PC-3 (cell line): Measurements from ENCODE around the gene ANKRD10. TPM values are rescaled to one million over a fixed set of nuclear protein-coding genes. Genes with fewer than 3 reads are reported as not detected.
"Not testable (repeated sequence)": the region's sequence is repeated elsewhere in the genome, so short reads cannot be mapped to it uniquely, and the experiment has no call there.

Experiments used
- ATAC-seq: fragments of 200-7000 bp; cut with Tn5 transposase; 2 replicates; pipeline ENCODE4 v1.9.1; 2020; ENCODE audit warnings: mild to moderate bottlenecking, moderate library complexity
- BruUV-seq: library from RNA; stranded (reverse); fragments of 400-500 nt; replicated peaks from 2 replicates; lab custom pipeline; 2021; lab: Mats Ljungman, UMichigan
- CTCF ChIA-PET: fragments of 300-600 bp; sonication (Branson Sonifier 250); formaldehyde crosslinking; loops from one replicate; lab custom pipeline; 2022; ENCODE audit warnings: antibody characterized with exemption; lab: Charles Lee
- POLR2A ChIA-PET: fragments of 300-600 bp; sonication (Branson Sonifier 250); formaldehyde crosslinking; loops from one replicate; lab custom pipeline; 2022; ENCODE audit warnings: antibody characterized with exemption; ENCODE audit not compliant: unreplicated experiment; lab: Charles Lee
- DNase-seq: peaks from one replicate; pipeline ENCODE4 v3.0.0-alpha.2; 2015
- H2AFZ ChIP-seq: fragments of 300-600 bp; sonication (generic); 2 replicates; pipeline ENCODE4 v1.6.0; 2016; ENCODE audit warnings: antibody characterized with exemption, low read length
- H3F3A ChIP-seq: fragments of 300-600 bp; sonication (generic); one replicate; pipeline ENCODE4 v1.6.0; 2017; ENCODE audit warnings: antibody characterized with exemption, low read length, control low read depth, mild to moderate bottlenecking; ENCODE audit not compliant: unreplicated experiment
- H3K27ac ChIP-seq: fragments of 300-600 bp; sonication (generic); 2 replicates; pipeline ENCODE4 v1.5.1; 2016; ENCODE audit warnings: mild to moderate bottlenecking, low read length
- H3K27me3 ChIP-seq: fragments of 300-600 bp; sonication (generic); 2 replicates; pipeline ENCODE4 v1.6.1; 2016; ENCODE audit warnings: low read length, mixed read lengths
- H3K36me3 ChIP-seq: fragments of 300-600 bp; sonication (generic); 2 replicates; pipeline ENCODE4 v1.6.1; 2016; ENCODE audit warnings: low read depth, mixed run types, low read length, mixed read lengths
- H3K4me1 ChIP-seq: fragments of 300-600 bp; sonication (generic); 2 replicates; pipeline ENCODE4 v1.5.1; 2016; ENCODE audit warnings: low read length; ENCODE audit not compliant: insufficient read depth
- H3K4me2 ChIP-seq: fragments of 300-600 bp; sonication (generic); 2 replicates; pipeline ENCODE4 v1.6.0; 2016; ENCODE audit warnings: low read length
- H3K4me3 ChIP-seq: fragments of 300-600 bp; sonication (generic); 2 replicates; pipeline ENCODE4 v1.5.1; 2016; ENCODE audit warnings: mild to moderate bottlenecking, low read length, mixed read lengths
- H3K79me2 ChIP-seq: fragments of 300-600 bp; sonication (generic); 2 replicates; pipeline ENCODE4 v1.6.1; 2017; ENCODE audit warnings: low read length, mixed read lengths
- H3K9ac ChIP-seq: fragments of 300-600 bp; sonication (generic); 2 replicates; pipeline ENCODE4 v1.6.0; 2016; ENCODE audit warnings: mild to moderate bottlenecking, low read length
- H3K9me2 ChIP-seq: fragments of 300-600 bp; sonication (generic); replicated peaks from 2 replicates; pipeline ENCODE4 v1.6.1; 2016; ENCODE audit warnings: mixed run types, low read length, mixed read lengths
- H3K9me3 ChIP-seq: fragments of 300-600 bp; sonication (generic); 2 replicates; pipeline ENCODE4 v1.6.1; 2016; ENCODE audit warnings: low read length, mixed read lengths
- H4K20me1 ChIP-seq: fragments of 300-600 bp; sonication (generic); 2 replicates; pipeline ENCODE4 v1.6.1; 2016; ENCODE audit warnings: low read length, mixed read lengths
- EZH2 ChIP-seq: fragments of 300-600 bp; sonication (generic); IDR thresholded peaks from one replicate; pipeline ENCODE4 v1.6.1; 2017; ENCODE audit warnings: antibody characterized with exemption, mild to moderate bottlenecking, low read length; ENCODE audit not compliant: unreplicated experiment
- EZH2phosphoT487 ChIP-seq: fragments of 300-600 bp; sonication (generic); IDR thresholded peaks from 2 replicates; pipeline ENCODE4 v1.6.1; 2018; ENCODE audit warnings: mild to moderate bottlenecking, antibody characterized with exemption, low read length, borderline replicate concordance
- intact Hi-C: fragments of 100-400 bp; cut with micrococcal nuclease; formaldehyde crosslinking; loops from 2 replicates; pipeline ENCODE4 v1.9.0; 2023
- total RNA-seq: library from RNA; depleted of rRNA; stranded (reverse); fragments of >200 nt; gene quantifications from 2 replicates; pipeline ENCODE4 v1.2.3, GENCODE V29; 2014
- TF ChIP-seq, protein P1 (sequence below): fragments of 300-600 bp; sonication (generic); conservative IDR thresholded peaks from 2 replicates; pipeline ENCODE4 v1.5.1; 2017; ENCODE audit warnings: antibody characterized with exemption, low read depth, mild to moderate bottlenecking, low read length

ANKRD10 gene
- total RNA-seq, 1 experiment from 2014 or later: 60.2 TPM

DNA sequence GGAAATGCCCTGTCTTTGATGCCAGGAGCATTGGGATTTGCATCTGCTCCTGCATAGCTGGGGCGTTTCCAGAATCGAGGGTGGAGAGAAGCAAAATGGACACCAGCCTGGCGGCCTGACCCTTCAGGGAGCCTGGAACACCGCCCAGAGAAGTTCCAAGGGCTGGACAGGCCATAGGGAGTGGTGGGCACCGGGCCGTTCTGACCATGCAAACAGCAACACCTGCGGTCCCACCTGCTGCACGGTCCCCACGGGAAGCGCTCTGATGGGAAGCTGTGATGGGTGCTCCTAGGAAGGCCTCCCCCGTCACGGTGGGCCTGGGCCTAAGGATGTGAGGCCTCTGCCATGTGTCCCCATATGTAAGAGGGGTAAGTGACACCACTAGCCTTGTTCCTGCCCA is 34.2 kb upstream of the ANKRD10 start:
- Histone ChIP-seq H3K79me2 (no peaks in the 10 kb centered on the region), H3K9me3 (no peaks in the 10 kb centered on the region), H2AFZ (no peak overlapping the region), H3K36me3 (no peaks in the 10 kb centered on the region), H4K20me1 (no peaks in the 10 kb centered on the region), H3K9me2 (no peaks in the 10 kb centered on the region), H3K9ac (no peak overlapping the region), H3K27me3 (no peaks in the 10 kb centered on the region), H3K4me3 (no peak overlapping the region), H3K27ac (no peak overlapping the region), H3K4me1 (peaks cover 1% of the 10 kb centered on the region), H3F3A (no peaks in the 10 kb centered on the region), H3K4me2 (no peak overlapping the region)
- CTCF ChIA-PET: no interaction called here
- ATAC-seq: no peak
- intact Hi-C loops: loop anchor here (10.0 kb wide), 1 partner anchor 206 kb away; no protein-coding TSS in a partner anchor
- TF ChIP-seq EZH2 (no peak), EZH2phosphoT487 (no peak)
- TF ChIP-seq, protein P1, sequence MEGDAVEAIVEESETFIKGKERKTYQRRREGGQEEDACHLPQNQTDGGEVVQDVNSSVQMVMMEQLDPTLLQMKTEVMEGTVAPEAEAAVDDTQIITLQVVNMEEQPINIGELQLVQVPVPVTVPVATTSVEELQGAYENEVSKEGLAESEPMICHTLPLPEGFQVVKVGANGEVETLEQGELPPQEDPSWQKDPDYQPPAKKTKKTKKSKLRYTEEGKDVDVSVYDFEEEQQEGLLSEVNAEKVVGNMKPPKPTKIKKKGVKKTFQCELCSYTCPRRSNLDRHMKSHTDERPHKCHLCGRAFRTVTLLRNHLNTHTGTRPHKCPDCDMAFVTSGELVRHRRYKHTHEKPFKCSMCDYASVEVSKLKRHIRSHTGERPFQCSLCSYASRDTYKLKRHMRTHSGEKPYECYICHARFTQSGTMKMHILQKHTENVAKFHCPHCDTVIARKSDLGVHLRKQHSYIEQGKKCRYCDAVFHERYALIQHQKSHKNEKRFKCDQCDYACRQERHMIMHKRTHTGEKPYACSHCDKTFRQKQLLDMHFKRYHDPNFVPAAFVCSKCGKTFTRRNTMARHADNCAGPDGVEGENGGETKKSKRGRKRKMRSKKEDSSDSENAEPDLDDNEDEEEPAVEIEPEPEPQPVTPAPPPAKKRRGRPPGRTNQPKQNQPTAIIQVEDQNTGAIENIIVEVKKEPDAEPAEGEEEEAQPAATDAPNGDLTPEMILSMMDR: no peak
- DNase-seq: no peak
- BruUV-seq: no TSS peak
- POLR2A ChIA-PET: no interaction called here

DNA sequence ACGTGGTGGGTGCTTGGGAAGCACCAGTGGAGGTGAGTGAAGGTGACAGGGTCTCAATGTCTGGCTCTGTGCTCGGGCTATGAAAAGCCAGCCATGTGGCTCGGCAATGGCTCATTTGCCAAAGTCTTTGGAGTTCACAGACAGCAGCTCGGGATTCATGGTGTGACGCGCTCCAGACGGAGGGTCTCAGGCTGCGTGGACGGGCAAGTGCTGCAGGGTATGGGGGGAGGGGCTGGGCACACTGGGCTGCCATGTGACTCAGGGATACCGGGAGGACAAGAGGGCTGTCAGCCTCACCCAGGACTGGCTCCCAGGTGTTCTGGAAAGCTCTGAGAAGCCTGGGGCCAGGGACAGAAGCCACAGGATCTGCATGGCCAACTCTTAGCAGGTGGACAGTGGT is 32.5 kb upstream of the ANKRD10 start:
- CTCF ChIA-PET: not testable (repeated sequence)

DNA sequence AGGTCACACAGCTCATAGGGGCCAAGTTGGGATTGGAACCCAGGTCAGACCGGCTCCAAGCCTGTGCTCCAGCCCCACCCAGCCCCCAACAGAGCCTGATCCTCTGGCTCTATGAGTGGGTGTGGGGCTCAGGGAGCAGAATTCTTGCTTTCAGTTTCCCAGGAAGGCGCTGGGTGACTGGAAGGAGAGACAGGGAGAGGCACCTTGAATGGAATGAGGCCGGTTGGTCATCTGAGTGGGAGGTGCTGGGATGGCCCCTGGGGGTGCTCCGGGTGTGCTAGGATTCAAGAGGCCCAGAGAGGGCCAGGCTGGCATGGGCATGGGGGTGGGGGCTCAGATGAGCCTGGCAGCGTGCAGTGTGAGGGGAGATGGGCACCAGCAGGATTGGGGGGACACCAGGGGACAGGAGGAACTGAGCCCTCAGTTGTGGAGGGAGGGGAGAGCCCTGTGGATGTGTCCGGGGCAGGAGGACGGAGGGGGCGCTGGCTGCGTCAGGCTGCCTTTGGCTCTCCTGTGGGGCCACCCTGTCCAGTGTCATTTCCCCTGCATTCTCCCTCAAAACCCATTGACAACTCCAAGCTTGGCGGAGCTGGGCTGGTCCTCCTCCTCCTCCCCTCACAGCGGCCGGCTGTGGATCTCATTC is 31.2 kb upstream of the ANKRD10 start:
- BruUV-seq: no TSS peak
- no peaks in the 10 kb centered on the region for H3F3A ChIP-seq
- no peak overlapping the region for H2AFZ ChIP-seq
- peaks cover 9% of the 10 kb centered on the region for H3K4me1 ChIP-seq
- H3K36me3 ChIP-seq: no peaks in the 10 kb centered on the region
- no peak overlapping the region for H3K4me2 ChIP-seq
- H3K4me3 ChIP-seq: no peak overlapping the region
- H3K27me3 ChIP-seq: no peaks in the 10 kb centered on the region
- ChIA-PET POLR2A (no interaction called here), CTCF (no interaction called here)
- H3K9me3 ChIP-seq: no peaks in the 10 kb centered on the region
- H3K27ac ChIP-seq: no peak overlapping the region
- intact Hi-C loops: loop anchor here (10.0 kb wide), 1 partner anchor 209 kb away; no protein-coding TSS in a partner anchor
- no peak for DNase-seq
- no peaks in the 10 kb centered on the region for H3K79me2 ChIP-seq
- no peak for ATAC-seq
- H3K9me2 ChIP-seq: no peaks in the 10 kb centered on the region
- H4K20me1 ChIP-seq: no peaks in the 10 kb centered on the region
- H3K9ac ChIP-seq: no peak overlapping the region
- TF ChIP-seq EZH2phosphoT487: no peak

More for the DNA sequence above, 32.5 kb upstream of the ANKRD10 start:
- H3F3A ChIP-seq, H4K20me1 ChIP-seq, BruUV-seq, H2AFZ ChIP-seq, H3K4me1 ChIP-seq, H3K4me2 ChIP-seq, H3K9ac ChIP-seq, ATAC-seq, H3K27ac ChIP-seq, H3K27me3 ChIP-seq, H3K9me2 ChIP-seq, H3K36me3 ChIP-seq, H3K9me3 ChIP-seq, POLR2A ChIA-PET, DNase-seq, H3K4me3 ChIP-seq, H3K79me2 ChIP-seq: not testable (repeated sequence)
- intact Hi-C loops: loop anchor here (10.0 kb wide), 1 partner anchor 207 kb away; no protein-coding TSS in a partner anchor
